Astrocyte (in vitro differentiated cells and primary cell): ENCODE measurements around the gene SUMO3.

Experiments used
- EZH2 ChIP-seq: IDR thresholded peaks from 2 replicates; pipeline ENCODE4 v1.6.1; 2012; ENCODE audit warnings: mild to moderate bottlenecking, low read length, inconsistent platforms; ENCODE audit not compliant: insufficient read depth
- TF ChIP-seq, protein P1 (sequence below): IDR thresholded peaks from 2 replicates; pipeline ENCODE4 v1.5.1; 2011; ENCODE audit warnings: low read depth, mild to moderate bottlenecking, inconsistent platforms, low read length, moderate library complexity; ENCODE audit not compliant: insufficient read depth

DNA sequence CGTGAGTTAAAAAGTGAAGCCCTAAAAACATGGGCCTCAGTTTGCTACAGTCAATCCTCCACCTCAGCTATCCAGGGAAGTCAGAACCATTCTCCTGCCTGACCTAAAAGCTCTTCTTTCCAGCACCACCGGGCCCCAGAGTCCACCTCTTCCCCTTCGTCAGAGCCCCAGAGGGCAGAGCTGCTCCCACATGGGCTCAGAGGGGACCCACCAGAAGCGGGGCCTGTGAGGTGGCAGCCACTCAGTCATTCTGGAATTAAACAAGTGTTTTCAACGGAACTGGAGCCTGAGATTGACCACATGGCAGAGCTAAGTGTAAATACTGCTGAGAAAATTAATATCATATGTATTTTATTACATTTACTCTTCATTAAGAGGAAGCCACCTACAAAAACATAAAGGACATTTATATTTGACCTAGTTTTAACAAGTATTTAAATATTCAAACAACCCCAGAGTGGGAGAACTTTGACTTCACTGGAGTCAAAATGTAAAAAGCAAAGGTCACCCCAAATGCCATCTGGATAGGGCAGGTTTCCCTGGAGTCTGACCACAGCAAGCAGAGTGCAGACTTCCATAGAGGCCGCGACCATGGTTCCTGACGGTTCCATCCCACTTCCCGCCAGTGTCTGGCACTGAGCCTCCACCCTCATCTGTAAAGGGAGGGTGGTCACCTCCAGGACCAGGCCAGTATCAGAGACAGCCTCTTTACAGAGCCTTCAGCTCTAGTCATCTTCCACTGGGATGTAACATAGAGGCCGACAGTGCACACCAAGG, 1.8 kb downstream of the SUMO3 start:
- TF ChIP-seq, protein P1, sequence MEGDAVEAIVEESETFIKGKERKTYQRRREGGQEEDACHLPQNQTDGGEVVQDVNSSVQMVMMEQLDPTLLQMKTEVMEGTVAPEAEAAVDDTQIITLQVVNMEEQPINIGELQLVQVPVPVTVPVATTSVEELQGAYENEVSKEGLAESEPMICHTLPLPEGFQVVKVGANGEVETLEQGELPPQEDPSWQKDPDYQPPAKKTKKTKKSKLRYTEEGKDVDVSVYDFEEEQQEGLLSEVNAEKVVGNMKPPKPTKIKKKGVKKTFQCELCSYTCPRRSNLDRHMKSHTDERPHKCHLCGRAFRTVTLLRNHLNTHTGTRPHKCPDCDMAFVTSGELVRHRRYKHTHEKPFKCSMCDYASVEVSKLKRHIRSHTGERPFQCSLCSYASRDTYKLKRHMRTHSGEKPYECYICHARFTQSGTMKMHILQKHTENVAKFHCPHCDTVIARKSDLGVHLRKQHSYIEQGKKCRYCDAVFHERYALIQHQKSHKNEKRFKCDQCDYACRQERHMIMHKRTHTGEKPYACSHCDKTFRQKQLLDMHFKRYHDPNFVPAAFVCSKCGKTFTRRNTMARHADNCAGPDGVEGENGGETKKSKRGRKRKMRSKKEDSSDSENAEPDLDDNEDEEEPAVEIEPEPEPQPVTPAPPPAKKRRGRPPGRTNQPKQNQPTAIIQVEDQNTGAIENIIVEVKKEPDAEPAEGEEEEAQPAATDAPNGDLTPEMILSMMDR = no peak
- TF ChIP-seq EZH2 = no peak
